Measurements from ENCODE around the gene PGAP6.
"Not testable (repeated sequence)": the region's sequence is repeated elsewhere in the genome, so short reads cannot be mapped to it uniquely, and the experiment has no call there.

The PGAP6 gene

GRCh38 chr16:368388-369158, 13.2 kb downstream of the PGAP6 start:
- TF ChIP-seq, protein P1, sequence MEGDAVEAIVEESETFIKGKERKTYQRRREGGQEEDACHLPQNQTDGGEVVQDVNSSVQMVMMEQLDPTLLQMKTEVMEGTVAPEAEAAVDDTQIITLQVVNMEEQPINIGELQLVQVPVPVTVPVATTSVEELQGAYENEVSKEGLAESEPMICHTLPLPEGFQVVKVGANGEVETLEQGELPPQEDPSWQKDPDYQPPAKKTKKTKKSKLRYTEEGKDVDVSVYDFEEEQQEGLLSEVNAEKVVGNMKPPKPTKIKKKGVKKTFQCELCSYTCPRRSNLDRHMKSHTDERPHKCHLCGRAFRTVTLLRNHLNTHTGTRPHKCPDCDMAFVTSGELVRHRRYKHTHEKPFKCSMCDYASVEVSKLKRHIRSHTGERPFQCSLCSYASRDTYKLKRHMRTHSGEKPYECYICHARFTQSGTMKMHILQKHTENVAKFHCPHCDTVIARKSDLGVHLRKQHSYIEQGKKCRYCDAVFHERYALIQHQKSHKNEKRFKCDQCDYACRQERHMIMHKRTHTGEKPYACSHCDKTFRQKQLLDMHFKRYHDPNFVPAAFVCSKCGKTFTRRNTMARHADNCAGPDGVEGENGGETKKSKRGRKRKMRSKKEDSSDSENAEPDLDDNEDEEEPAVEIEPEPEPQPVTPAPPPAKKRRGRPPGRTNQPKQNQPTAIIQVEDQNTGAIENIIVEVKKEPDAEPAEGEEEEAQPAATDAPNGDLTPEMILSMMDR (conservative IDR thresholded peaks at IDR 0.05; ENCODE audit: low read length): no peak
- DNase-seq (ENCODE audit: low read depth): no peak
- no peak overlapping the region for H3K4me3 ChIP-seq (ENCODE audit: low read length)

GRCh38 chr16:367333-367903, 14.4 kb downstream of the PGAP6 start:
- TF ChIP-seq, protein P1 (conservative IDR thresholded peaks at IDR 0.05; ENCODE audit: low read length): no peak
- H3K4me3 ChIP-seq (ENCODE audit: low read length): no peak overlapping the region
- no peak for DNase-seq (ENCODE audit: low read depth)

DNA sequence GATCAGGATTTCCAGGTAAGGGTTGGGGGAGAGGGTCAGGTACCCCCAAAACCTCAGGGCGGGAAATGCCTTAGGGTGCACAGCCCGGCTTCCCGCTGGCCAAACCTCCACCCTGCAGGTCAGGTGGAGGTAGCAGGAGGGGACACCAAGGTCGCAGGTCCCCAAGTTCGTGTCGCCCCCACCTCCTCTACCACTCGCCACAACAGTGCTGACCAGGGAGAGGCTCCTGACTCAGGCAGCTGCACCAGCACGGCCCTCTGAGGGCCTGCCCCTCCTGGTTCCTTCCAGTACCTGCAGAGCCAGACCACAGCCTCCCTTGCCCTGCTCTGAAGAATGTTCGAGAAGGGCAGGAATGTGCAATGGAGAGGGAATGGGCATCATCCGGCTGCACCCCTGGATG, 15.3 kb downstream of the PGAP6 start:
- H3K4me3 ChIP-seq (ENCODE audit: low read length): no peak overlapping the region

DNA sequence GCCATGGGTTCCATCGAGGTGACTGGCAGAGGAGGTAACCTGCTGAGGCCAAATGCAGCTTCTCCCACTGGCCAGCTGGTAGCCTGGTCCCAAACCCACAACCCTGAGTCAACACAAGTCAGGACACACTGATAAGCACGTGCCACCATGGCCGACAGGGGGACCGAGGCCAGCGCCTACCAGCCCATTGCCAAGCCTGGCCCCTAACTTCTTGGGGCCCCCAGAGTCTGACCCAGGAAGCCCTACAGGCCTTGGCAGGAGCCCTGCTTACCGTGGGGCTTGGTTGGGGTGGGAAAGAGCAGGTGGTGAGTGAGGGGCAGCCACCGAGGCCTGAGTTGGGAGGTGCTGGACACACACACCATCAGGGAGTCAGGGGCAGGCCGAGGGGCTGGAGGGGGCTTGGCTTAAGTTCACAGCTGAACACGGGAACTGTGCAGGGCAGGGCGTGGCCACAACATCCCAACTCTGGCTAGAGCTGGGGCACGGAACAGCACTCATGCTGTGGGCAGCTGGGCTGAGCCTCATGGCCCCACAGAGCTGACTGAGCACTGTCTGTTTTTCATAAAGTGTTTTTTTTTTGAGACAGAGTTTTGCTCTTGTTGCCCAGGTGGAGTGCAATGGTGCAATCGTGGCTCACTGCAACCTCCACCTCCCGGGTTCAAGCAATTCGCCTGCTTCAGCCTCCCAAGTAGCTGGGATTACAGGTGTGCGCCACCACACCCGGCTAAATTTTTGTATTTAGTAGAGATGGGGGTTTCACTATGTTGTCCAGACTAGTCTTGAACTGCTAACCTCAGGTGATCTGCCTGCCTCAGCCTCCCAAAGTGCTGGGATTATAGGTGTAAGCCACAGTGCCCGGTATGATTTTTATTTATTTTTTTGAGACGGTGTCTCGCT, 16.9 kb downstream of the PGAP6 start:
- TF ChIP-seq, protein P1 (conservative IDR thresholded peaks at IDR 0.05; ENCODE audit: low read length): no peak
- no peak overlapping the region for H3K4me3 ChIP-seq (ENCODE audit: low read length)
- DNase-seq (ENCODE audit: low read depth): no peak

More for the DNA sequence above, 15.3 kb downstream of the PGAP6 start:
- no peak for DNase-seq (ENCODE audit: low read depth)
- TF ChIP-seq, protein P1 (conservative IDR thresholded peaks at IDR 0.05; ENCODE audit: low read length): no peak

DNA sequence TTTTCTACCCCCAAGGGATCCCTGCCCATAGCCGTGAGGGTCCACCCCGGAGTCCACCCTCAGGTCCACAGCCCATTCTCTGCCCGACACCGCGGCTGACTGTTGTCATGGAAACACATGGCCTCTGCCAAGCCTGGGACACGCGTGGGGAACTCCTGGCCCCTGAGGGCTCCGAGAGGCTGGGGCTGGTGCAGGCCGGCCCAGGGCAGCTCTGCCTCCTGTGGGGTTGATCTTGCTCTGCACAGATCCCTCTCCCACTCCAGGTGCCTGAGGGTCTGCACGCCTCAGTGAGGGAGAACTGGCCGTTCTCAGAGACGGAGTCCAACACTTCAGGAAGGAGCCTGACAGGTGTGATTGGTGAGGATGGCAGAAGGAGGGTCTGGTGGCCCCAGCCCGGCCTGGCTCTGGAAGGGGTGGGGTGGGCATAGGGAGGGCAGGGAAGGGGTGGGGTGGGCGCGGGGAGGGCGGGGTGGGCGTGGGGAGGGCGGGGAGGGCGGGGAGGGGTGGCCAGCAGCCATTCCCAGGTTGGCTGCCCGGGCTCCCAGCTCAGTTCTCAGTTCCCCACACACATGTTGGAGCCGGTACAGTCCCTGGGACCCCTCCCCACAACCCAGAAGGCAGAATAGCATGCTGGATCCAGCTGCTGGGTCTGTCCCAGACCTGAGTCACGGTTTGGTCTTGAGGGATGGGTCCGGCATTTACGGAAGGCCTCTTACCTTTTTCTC, 17.9 kb downstream of the PGAP6 start:
- no peak overlapping the region for H3K4me3 ChIP-seq (ENCODE audit: low read length)
- TF ChIP-seq, protein P1 (conservative IDR thresholded peaks at IDR 0.05; ENCODE audit: low read length): no peak
- no peak for DNase-seq (ENCODE audit: low read depth)

- no peak overlapping the region for H3K4me3 ChIP-seq (ENCODE audit: low read length)
- DNase-seq (ENCODE audit: low read depth): no peak
- TF ChIP-seq, protein P1 (conservative IDR thresholded peaks at IDR 0.05; ENCODE audit: low read length): no peak
Measured at GRCh38 chr16:363110-363765, 18.5 kb downstream of the PGAP6 start.

DNA sequence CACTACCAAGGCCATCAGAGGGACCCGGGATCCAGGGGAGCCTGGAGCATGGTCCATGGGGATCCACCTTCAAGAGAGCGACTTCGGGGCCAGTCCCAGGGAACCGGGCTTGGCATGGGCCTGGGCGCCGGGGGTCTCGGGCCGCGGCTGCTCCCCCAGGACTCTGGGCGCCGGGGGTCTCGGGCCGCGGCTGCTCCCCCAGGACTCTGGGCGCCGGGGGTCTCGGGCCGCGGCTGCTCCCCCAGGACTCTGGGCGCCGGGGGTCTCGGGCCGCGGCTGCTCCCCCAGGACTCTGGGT, 19.1 kb downstream of the PGAP6 start:
- H3K4me3 ChIP-seq (ENCODE audit: low read length); DNase-seq (ENCODE audit: low read depth): not testable (repeated sequence)
